NCI-H345 treated with DMSO at 0.1 percent for 48 hours (cell line): ENCODE measurements around the gene SVOPL.
"Not testable (repeated sequence)": the region's sequence is repeated elsewhere in the genome, so short reads cannot be mapped to it uniquely, and the experiment has no call there.

Source experiments
- DNase-seq: peaks from one replicate; lab custom pipeline; 2025; ENCODE audit not compliant: unreplicated experiment; lab: John Stamatoyannopoulos, UW

The SVOPL gene

DNA sequence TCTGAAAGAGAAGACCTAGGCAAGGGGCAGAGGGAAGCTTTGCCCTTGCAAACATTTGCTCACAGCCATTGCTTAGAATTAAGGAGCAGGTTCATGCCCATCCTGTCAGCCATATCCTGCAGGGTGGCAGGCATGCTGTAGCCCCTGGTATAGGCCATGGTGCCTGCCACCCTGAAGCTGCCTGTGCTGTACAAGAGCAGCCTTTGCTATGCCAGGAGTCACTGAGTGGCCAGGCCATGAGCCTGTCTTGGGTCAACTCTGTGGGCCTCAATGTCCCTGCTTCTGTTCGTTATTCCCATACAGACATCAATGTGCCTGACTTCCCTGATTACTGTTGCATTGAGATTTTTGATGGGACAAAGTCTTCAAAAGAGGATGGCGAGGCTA is 368 bp upstream of the SVOPL start:
- DNase-seq, result no peak

- DNase-seq, result no peak
These were observed 1.5 kb downstream of the SVOPL start for GRCh38 chr7:138699661-138700060.

GRCh38 chr7:138698281-138698680 is 2.9 kb downstream of the SVOPL start:
- DNase-seq, result no peak

- no peak for DNase-seq
These were observed 3.5 kb downstream of the SVOPL start for GRCh38 chr7:138697535-138698182.

GRCh38 chr7:138695776-138696175 is 5.4 kb downstream of the SVOPL start:
- not testable (repeated sequence) for DNase-seq

GRCh38 chr7:138695106-138695505 is 6.1 kb downstream of the SVOPL start:
- no peak for DNase-seq

DNA sequence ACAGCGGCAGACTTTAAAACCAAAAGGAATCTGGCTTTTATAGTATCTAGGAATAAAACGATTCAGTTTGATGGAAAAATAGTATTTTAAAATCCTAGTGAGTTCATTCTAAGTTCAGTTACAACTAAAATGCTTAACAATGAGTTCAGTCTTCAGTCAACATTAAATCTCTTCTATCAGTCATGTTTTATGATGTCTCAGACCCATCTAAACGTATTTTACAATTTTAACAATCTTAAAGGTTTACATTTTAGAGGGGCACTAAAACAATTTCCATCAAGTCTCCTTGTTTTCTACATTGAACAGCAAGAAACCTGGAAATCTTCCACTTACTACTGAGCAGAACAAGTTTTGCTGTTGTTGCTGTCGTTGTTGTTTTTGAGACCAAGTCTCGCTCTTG is 10.0 kb downstream of the SVOPL start:
- no peak for DNase-seq

DNA sequence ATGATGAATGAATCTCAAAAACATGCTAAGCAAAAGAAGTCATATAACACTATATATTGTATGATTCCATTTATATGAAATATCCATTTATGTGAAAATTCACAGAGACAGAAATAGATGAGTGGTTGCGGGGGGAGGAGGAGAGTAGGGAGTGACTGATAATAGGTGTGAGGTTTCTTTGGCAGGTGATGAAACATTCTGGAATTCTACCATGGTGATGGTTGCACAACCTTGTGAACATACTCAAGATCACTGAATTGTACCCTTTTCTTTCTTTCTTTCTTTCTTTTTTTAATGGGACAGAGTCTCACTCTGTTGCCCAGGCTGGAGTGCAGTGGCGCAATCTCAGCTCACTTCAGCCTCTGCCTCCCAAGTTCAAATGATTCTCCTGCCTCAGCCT is 10.7 kb downstream of the SVOPL start:
- no peak for DNase-seq

DNA sequence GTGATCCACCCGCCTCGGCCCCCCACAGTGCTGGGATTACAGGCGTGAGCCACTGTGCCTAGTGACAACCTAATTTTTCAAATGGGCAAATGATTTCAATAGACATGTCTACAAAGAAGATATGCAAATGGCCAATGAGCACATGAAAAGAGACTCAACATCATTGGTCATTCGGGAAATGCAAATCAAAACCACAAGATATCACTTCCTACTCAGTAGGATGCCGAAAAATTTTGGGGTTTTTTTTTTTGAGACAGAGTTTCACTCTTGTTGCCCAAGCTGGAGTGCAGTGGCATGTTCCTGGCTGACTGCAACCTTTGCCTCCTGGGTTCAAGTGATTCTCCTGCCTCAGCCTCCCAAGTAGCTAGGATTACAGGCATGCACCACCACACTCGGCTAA is 13.1 kb downstream of the SVOPL start:
- DNase-seq, result not testable (repeated sequence)

- DNase-seq, result no peak
These were observed 16.8 kb downstream of the SVOPL start for GRCh38 chr7:138684340-138684739.

- no peak for DNase-seq
These were observed 21.4 kb downstream of the SVOPL start for GRCh38 chr7:138679793-138680192.

DNA sequence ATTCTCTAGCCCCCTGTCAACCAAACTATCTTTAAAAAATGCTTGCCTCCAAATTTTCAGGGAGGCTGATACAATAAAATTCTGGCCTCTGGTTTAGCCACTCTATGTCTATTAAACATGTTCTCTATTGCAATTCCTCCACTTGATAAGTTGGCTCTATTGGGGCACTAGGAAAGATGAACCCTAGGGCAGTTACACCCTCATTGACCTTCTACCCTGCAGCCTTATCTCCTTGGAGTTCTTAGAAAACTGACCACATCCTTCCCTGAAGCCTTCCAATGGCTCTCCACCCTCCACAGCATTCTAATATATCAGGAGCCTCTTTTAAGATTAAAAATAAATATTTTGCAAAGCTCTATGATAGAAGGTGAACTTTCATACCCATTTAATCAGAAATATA is 30.6 kb downstream of the SVOPL start:
- DNase-seq, result no peak

GRCh38 chr7:138669364-138669763 is 31.8 kb downstream of the SVOPL start:
- no peak for DNase-seq

DNA sequence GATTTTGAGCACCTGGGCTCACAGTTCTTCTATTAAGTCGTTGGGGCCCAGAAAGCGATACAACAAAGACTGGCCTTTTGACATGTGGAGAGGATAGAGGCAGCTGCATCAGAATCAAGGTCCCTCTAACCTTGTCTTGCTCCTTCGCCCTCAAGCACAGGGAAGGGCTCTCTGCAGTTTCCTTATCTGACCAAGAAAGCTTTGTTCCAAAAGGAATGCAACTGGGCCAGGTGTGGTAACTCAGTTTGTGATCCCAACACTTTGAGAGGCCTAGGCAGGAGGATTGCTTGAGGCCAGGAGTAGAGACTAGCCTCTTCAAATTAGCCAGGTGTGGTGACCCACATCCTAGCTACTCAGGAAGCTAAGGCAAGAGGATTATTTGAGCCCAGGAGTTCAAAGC is 32.2 kb downstream of the SVOPL start:
- DNase-seq, result no peak

GRCh38 chr7:138668229-138668596 is 32.9 kb downstream of the SVOPL start:
- no peak for DNase-seq

DNA sequence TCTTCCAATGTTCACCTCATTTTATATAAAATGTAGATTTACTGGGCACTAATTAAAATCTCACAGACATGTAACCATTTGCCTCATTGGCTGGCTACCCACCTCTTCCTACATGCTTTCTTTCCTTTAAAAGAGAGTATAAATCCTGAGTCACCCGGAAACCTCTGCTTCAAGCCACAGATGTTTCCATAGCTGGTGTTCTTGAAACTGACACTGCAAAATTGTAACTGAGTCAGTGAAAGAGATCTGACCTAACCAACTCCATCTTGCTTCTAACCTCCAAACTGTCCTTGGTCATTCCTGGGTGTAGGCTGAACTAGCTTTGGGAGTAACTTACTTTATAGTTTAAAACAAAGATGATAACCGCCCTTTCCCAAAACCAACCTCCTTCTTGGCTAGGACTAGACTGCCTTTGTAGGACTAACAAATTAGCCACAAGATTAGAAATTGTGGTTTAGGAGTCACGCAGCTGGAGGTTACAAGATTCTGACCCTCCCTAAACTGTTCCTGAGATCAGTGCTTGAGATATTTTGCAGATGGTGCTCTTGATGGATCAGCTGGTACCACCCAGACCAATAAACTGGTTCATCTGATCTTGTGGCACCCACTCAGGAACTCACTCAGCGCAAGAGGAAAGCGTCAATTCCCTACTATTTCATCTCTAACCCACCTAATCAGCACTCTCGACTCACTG is 33.5 kb downstream of the SVOPL start:
- no peak for DNase-seq

DNA sequence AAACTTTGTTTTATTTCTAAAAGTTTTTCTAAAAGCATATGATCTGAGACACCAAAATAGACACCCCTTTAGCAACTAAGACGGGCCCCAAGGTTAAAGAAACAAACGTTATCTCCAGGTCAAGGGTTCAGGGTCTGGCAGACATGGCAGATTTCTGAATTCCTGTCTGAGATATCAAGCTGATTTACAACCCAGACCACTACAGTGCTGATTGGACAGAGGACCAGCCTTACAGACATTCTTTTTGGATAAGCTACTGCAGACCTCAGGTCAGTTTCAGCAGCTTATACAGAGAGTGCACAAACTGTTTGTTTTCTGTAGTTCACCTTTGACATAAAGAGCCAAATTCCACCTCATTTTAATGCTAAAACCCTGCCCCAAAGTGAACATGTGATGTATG is 34.8 kb downstream of the SVOPL start:
- DNase-seq, result no peak

DNA sequence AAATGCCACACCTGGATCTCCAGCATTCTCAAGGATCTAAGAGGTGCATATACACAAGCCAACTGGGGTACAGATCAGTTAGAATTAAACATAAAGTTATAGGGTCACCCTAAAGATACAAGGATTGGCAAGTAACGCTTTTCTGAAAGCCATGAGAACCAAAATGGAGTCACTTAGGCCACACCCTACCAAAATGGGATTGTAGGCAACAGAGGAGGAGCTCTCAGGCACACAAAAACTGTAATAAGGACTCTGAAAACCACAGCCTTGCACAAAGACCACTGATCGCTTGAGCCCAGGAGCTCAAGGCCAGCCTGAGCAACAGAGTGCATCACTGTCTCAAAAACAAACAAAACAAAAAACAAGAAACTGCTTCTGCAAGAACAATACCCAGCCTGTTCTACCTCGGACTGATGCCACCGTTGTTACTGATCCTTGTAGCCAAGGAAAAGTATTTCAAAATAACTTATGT is 35.5 kb downstream of the SVOPL start:
- DNase-seq, result no peak

GRCh38 chr7:138665249-138665648 is 35.9 kb downstream of the SVOPL start:
- no peak for DNase-seq

DNA sequence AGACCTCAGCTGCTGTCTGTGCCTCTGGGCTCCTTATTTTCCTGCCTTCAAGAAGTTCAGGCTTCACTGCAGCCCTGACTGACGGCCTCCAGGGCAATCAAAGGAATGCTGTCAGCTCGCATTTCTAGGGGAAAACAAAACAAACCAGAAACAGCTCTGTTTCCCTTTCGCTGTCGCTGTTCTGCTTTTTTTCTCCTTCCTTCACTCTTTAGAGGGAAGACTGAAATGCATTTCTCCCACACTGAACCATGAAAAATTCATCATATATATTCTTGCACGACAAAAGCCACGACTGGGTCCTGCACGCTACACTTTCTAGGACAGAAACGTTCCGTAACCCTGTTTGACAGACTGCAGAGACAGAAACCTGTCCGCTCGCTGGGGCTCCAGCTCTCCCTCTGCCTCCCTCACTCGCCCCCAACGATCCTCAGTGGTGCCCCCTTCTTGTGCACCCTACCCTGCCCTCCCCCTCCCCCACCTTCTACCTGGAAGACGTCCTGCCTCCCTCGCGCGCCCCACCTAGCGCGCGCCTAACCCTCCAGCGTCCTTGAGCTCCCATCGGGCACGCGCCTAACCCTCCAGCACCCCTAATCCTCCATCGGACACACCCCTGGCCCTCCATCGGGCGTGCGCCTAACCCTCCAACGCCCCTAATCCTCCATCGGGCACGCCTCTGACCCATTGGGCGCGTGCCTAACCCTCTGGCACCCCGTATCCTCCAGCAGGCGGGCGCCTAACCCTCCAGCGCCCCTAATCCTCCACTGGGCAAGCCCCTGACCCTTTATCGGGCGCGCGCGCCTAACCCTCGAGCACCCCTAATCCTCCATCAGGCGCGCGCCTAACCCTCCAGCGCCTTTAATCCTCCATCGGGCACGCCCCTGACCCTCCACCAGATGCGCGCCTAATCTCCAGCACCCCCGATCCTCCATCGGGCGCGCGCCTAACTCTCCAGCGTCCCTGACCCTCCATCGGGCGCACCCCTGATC is 37.1 kb downstream of the SVOPL start:
- no peak for DNase-seq

- no peak for DNase-seq
These were observed 38.2 kb downstream of the SVOPL start for GRCh38 chr7:138662991-138663320.
